CD4-positive, CD25-positive, alpha-beta regulatory T cell (primary cell): ENCODE results near the gene GRM5. TPM values are rescaled to one million over a fixed set of nuclear protein-coding genes. Genes with fewer than 3 reads are reported as not detected.

Source experiments
- ATAC-seq, 2 donors: fragments of 150-1000 bp; cut with Tn5 transposase; one replicate each; pipeline ENCODE4 v1.10.0; 2021; ENCODE audit warnings: low read depth in 2 of 2, moderate number of reproducible peaks in 2 of 2, moderate library complexity in 1 of 2
- DNase-seq, 3 donors: peaks; one replicate each; pipeline versions ENCODE4 v3.0.0 to v3.0.0-alpha.2; 2012 to 2022; ENCODE audit warnings: mixed read lengths in 1 of 3
- H3K27ac ChIP-seq: one replicate; pipeline ENCODE4 v1.7.0; 2013; ENCODE audit warnings: mild to moderate bottlenecking, low read length; ENCODE audit not compliant: insufficient read depth, poor library complexity, severe bottlenecking
- H3K27me3 ChIP-seq: one replicate; pipeline ENCODE4 v1.7.0; 2013; ENCODE audit warnings: low read length; ENCODE audit not compliant: control insufficient read depth, insufficient read depth
- H3K36me3 ChIP-seq: one replicate; pipeline ENCODE4 v1.7.0; 2013; ENCODE audit warnings: mild to moderate bottlenecking, low read length, moderate library complexity; ENCODE audit not compliant: control insufficient read depth, insufficient read depth
- H3K4me1 ChIP-seq: 2 replicates; pipeline ENCODE4 v1.7.0; 2013; ENCODE audit warnings: mild to moderate bottlenecking, low read length; ENCODE audit not compliant: insufficient read depth, control insufficient read depth, poor library complexity, severe bottlenecking
- H3K4me3 ChIP-seq: one replicate; pipeline ENCODE4 v1.7.0; 2013; ENCODE audit warnings: low read depth, mild to moderate bottlenecking, low read length, moderate library complexity
- H3K9me3 ChIP-seq, 2 experiments: 1 replicate in 1 of 2; 2 replicates in 1 of 2; pipeline ENCODE4 v1.7.0; 2013; ENCODE audit warnings: low read length in 2 of 2, mild to moderate bottlenecking in 1 of 2, moderate library complexity in 1 of 2; ENCODE audit not compliant: control insufficient read depth in 2 of 2
- H3K27ac Mint-ChIP-seq, 3 donors: one replicate each; pipeline ENCODE4 v1.8.0; 2020 to 2022; ENCODE audit warnings: mild to moderate bottlenecking in 3 of 3, mixed read lengths in 3 of 3, moderate library complexity in 2 of 3
- H3K27me3 Mint-ChIP-seq: one replicate; pipeline ENCODE4 v1.8.0; 2022; ENCODE audit warnings: mild to moderate bottlenecking, mixed read lengths
- H3K36me3 Mint-ChIP-seq: one replicate; pipeline ENCODE4 v1.8.0; 2020; ENCODE audit warnings: mixed read lengths
- H3K4me1 Mint-ChIP-seq, 4 donors: one replicate each; pipeline ENCODE4 v1.8.0; 2020 to 2022; ENCODE audit warnings: mixed read lengths in 4 of 4, mild to moderate bottlenecking in 1 of 4
- H3K4me3 Mint-ChIP-seq, 4 donors: one replicate each; pipeline ENCODE4 v1.8.0; 2020 to 2022; ENCODE audit warnings: mild to moderate bottlenecking in 4 of 4, mixed read lengths in 4 of 4, moderate library complexity in 3 of 4
- H3K9me3 Mint-ChIP-seq, 7 donors: one replicate each; pipeline ENCODE4 v1.8.0; 2020 to 2022; ENCODE audit warnings: mixed read lengths in 7 of 7, mild to moderate bottlenecking in 3 of 7, moderate library complexity in 2 of 7
- polyA plus RNA-seq, 4 donors: library from polyadenylated mRNA; unstranded; fragments of 300-500 nt; fragmentation: Illumina TruSeq; gene quantifications; one replicate each; pipeline ENCODE4 v1.2.3, GENCODE V29; 2021
- total RNA-seq: library from RNA; stranded (reverse); gene quantifications from one replicate; pipeline ENCODE4 v1.2.3, GENCODE V29; 2022

GRM5 gene
- total and polyA plus RNA-seq, 5 donors from 2014 or later: not detected

DNA sequence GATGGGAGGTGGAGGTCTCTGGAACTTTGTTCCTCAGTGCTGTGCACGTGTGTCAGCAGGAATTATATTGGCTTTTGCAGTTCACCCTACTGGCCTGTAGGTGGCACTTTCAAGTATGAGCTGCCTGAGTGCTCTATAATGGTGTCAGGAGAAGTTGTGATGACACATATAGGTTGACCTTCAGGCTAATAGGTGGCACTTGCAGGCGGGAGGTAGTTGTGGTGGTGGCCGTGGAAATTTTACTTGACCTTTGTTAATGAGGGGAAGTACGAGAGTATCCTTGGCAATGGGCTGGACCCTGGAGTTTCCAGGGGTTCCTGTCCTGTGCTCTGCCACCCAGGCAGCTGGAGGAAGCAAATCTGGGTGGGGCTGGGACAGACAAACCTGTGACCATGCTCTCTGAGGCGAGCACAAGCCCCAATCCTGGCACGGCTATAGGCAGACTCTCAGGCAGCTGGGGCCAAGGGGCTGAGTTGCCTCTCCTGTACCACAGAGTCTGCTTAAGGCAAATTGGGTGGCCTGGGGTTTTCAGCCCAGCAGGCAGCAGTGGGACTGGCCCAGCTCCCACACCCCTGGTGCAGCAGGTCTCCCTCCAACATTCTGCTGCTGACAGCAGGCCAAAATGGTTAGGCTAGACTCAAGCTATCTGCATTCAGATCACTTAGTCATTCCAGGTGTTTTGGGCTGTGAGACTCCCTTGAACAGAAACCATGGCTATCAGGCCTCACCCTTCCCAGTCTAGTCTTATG lies 580.7 kb downstream of the GRM5 start:
- peak; percentile 73 to 77 for ATAC-seq

GRCh38 chr11:88482871-88483301 lies 582.9 kb downstream of the GRM5 start:
- H3K36me3 Mint-ChIP-seq: no peaks in the 10 kb centered on the region
- Histone ChIP-seq H3K36me3 (no peaks in the 10 kb centered on the region), H3K4me1 (no peaks in the 10 kb centered on the region), H3K4me3 (no peak overlapping the region), H3K27me3 (no peaks in the 10 kb centered on the region), H3K27ac (no peak overlapping the region), H3K9me3 (no peaks in the 10 kb centered on the region)
- no peak overlapping the region for H3K4me3 Mint-ChIP-seq
- peaks cover 0 to 6% (median 3%) of the 10 kb centered on the region in 4 donors for H3K4me1 Mint-ChIP-seq
- no peak overlapping the region for H3K27ac Mint-ChIP-seq
- DNase-seq: no peak
- peaks cover 7% of the 10 kb centered on the region for H3K27me3 Mint-ChIP-seq
- no peaks in the 10 kb centered on the region for H3K9me3 Mint-ChIP-seq
- no peak for ATAC-seq

More for the DNA sequence above, 580.7 kb downstream of the GRM5 start:
- H3K4me1 ChIP-seq: no peaks in the 10 kb centered on the region
- no peak overlapping the region for H3K27ac Mint-ChIP-seq
- peaks cover 7% of the 10 kb centered on the region for H3K27me3 Mint-ChIP-seq
- peaks cover 0 to 6% (median 3%) of the 10 kb centered on the region in 4 donors for H3K4me1 Mint-ChIP-seq
- H3K4me3 Mint-ChIP-seq: no peak overlapping the region
- no peak overlapping the region for H3K4me3 ChIP-seq
- no peaks in the 10 kb centered on the region for H3K36me3 ChIP-seq
- no peaks in the 10 kb centered on the region for H3K36me3 Mint-ChIP-seq
- H3K9me3 Mint-ChIP-seq: peaks cover 0 to 2% (median 0%) of the 10 kb centered on the region in 7 donors
- H3K27me3 ChIP-seq: no peaks in the 10 kb centered on the region
- DNase-seq: peak in 2 of 3 donors; percentile 28 to 52
- no peak overlapping the region for H3K27ac ChIP-seq
- no peaks in the 10 kb centered on the region for H3K9me3 ChIP-seq

DNA sequence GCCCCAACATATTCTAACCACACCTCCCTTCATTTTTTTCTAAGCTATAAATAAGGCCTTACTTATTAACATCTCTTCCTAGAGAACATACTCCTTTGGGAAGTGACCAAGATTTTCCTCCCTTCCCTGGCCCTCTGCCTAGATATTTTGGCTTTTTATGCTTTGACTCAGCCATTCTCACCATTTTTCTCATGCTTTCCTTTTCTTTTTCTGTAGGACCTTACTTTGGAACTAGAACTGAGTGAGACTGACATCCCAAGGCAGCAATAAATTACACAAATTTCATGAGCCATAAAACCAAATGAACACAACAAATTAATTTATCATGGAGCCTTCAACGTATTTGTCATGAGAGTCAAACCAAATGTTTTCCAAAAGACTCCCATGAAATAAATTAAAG lies 585.6 kb downstream of the GRM5 start:
- peaks cover 7% of the 10 kb centered on the region for H3K27me3 Mint-ChIP-seq
- no peaks in the 10 kb centered on the region for H3K36me3 Mint-ChIP-seq
- ATAC-seq: no peak
- H3K4me1 Mint-ChIP-seq: peaks cover 0 to 6% (median 3%) of the 10 kb centered on the region in 4 donors
- no peak overlapping the region for H3K27ac Mint-ChIP-seq
- H3K4me1 ChIP-seq: no peaks in the 10 kb centered on the region
- no peaks in the 10 kb centered on the region for H3K27me3 ChIP-seq
- no peaks in the 10 kb centered on the region for H3K9me3 ChIP-seq
- H3K4me3 Mint-ChIP-seq: no peak overlapping the region
- no peak overlapping the region for H3K27ac ChIP-seq
- DNase-seq: no peak
- H3K36me3 ChIP-seq: no peaks in the 10 kb centered on the region
- H3K4me3 ChIP-seq: no peak overlapping the region
- no peaks in the 10 kb centered on the region for H3K9me3 Mint-ChIP-seq

- DNase-seq: no peak
- Histone ChIP-seq H3K4me1 (no peaks in the 10 kb centered on the region), H3K27ac (no peak overlapping the region), H3K36me3 (no peaks in the 10 kb centered on the region), H3K27me3 (peaks cover 2% of the 10 kb centered on the region), H3K4me3 (no peak overlapping the region), H3K9me3 (no peaks in the 10 kb centered on the region)
- no peaks in the 10 kb centered on the region for H3K4me1 Mint-ChIP-seq
- peaks cover 0 to 2% (median 0%) of the 10 kb centered on the region in 7 donors for H3K9me3 Mint-ChIP-seq
- no peak overlapping the region for H3K27ac Mint-ChIP-seq
- H3K4me3 Mint-ChIP-seq: no peak overlapping the region
- no peak for ATAC-seq
- H3K36me3 Mint-ChIP-seq: no peaks in the 10 kb centered on the region
- H3K27me3 Mint-ChIP-seq: peaks cover 9% of the 10 kb centered on the region
Measured at GRCh38 chr11:88478136-88478815, 587.5 kb downstream of the GRM5 start.

DNA sequence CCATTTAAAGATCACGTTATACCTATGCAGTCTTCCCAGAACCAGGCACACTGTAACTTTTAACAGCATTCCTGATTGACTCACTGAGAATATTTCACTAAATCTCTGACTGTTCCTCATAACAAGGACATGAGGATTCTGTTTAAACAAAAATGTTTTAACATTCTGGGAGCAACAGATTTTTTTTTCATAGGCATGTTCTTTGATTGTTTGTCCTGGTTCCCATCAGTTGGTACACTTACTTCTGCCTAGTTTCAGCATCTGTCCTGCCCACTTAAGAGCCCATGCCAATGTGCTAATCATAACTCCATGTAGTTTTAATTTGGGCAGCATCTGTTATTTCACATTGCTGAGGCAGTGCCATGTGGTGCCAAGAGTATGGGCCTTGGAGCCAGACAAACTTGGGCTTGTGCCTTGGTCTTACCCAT lies 589.8 kb downstream of the GRM5 start:
- Mint-ChIP-seq H3K27me3 (peaks cover 11% of the 10 kb centered on the region), H3K4me1 (no peaks in the 10 kb centered on the region), H3K9me3 (peaks cover 0 to 2% (median 0%) of the 10 kb centered on the region in 7 donors), H3K27ac (no peak overlapping the region), H3K36me3 (no peaks in the 10 kb centered on the region), H3K4me3 (no peak overlapping the region)
- Histone ChIP-seq H3K27me3 (peaks cover 2% of the 10 kb centered on the region), H3K4me3 (no peak overlapping the region), H3K36me3 (no peaks in the 10 kb centered on the region), H3K4me1 (no peaks in the 10 kb centered on the region), H3K27ac (no peak overlapping the region), H3K9me3 (no peaks in the 10 kb centered on the region)
- ATAC-seq: no peak
- no peak for DNase-seq

DNA sequence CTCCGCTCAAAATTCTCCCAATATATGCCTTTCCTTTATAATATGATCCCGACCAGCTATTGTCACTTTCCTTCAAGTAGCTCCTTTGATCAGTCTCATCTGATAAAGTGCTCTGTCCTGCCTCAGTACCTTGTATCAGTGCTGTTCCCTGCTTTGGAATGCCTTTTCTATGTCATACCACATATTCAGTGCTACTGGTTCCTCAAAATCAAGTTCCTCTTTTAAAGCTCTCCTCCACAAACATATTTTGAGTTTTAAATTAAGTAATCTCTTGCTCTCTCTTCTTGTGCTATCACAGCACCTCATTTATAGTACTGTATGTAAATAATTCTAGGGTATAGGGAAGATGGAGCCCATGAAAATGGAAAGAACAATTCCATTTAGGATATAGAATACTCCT lies 591.1 kb downstream of the GRM5 start:
- no peak overlapping the region for H3K4me3 ChIP-seq
- no peaks in the 10 kb centered on the region for H3K4me1 ChIP-seq
- H3K36me3 ChIP-seq: no peaks in the 10 kb centered on the region
- H3K36me3 Mint-ChIP-seq: no peaks in the 10 kb centered on the region
- DNase-seq (no peak), ATAC-seq (no peak)
- no peak overlapping the region for H3K27ac ChIP-seq
- H3K27me3 Mint-ChIP-seq: peaks cover 11% of the 10 kb centered on the region
- no peak overlapping the region for H3K27ac Mint-ChIP-seq
- H3K4me1 Mint-ChIP-seq: no peaks in the 10 kb centered on the region
- no peak overlapping the region for H3K4me3 Mint-ChIP-seq
- peaks cover 2% of the 10 kb centered on the region for H3K27me3 ChIP-seq
- H3K9me3 ChIP-seq: no peaks in the 10 kb centered on the region
- H3K9me3 Mint-ChIP-seq: peaks cover 0 to 2% (median 0%) of the 10 kb centered on the region in 7 donors

- H3K27me3 Mint-ChIP-seq: peaks cover 7% of the 10 kb centered on the region
- H3K9me3 ChIP-seq: no peaks in the 10 kb centered on the region
- no peak for ATAC-seq
- no peaks in the 10 kb centered on the region for H3K36me3 ChIP-seq
- H3K27ac ChIP-seq: no peak overlapping the region
- no peaks in the 10 kb centered on the region for H3K4me1 Mint-ChIP-seq
- peaks cover 0 to 2% (median 0%) of the 10 kb centered on the region in 7 donors for H3K9me3 Mint-ChIP-seq
- H3K4me3 Mint-ChIP-seq: no peak overlapping the region
- no peak overlapping the region for H3K4me3 ChIP-seq
- no peak for DNase-seq
- H3K27me3 ChIP-seq: peaks cover 5% of the 10 kb centered on the region
- H3K36me3 Mint-ChIP-seq: no peaks in the 10 kb centered on the region
- H3K27ac Mint-ChIP-seq: no peak overlapping the region
- H3K4me1 ChIP-seq: no peaks in the 10 kb centered on the region
Measured at GRCh38 chr11:88469561-88470225, 596.1 kb downstream of the GRM5 start.
